CD4-positive, alpha-beta T cell treated with Interleukin-12 subunit alpha and Interleukin-12 subunit beta, for 1 hour (primary cell): ENCODE results near the gene DOCK4.

ENCODE experiments used
- DNase-seq: peaks from one replicate; pipeline ENCODE4 v3.0.0-alpha.2; 2020

The DOCK4 gene

DNA sequence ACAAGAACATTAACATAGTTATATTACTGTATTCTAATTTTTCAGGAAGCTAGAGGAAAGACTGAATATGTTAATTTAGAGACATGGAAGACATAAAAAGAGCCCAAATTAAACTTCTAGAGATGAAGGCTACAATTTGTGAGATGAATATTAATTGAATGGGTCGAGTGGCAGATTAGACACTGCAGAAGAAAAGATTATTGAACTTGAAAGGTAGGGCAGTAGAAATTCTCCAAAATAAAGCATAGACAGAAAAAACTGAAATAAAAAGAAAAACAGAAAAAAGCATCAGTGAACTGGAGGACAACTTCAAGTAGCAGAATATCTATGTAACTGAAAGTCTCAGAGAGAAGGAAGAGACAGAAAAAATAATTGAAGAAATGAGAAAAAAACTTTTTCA, 369.6 kb downstream of the DOCK4 start:
- no peak for DNase-seq

DNA sequence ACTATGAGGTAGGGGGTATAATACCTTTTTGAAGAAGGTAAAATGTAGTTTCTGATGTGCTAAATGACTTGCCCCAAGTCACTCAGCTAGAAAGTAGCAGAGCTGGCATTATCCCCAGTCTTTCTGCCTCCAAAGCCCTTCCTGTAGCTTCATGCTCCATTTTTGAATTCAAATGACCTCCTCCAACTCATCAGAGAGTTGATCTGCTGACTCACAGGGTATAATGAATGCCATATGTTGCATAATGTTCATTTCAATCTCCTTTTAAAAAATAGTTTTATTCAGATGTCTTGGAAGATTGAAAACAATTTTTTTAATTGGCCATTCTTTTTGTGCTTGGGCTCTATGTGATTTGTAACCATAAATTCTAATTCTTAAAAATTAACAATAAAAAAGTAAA, 371.1 kb downstream of the DOCK4 start:
- no peak for DNase-seq

DNA sequence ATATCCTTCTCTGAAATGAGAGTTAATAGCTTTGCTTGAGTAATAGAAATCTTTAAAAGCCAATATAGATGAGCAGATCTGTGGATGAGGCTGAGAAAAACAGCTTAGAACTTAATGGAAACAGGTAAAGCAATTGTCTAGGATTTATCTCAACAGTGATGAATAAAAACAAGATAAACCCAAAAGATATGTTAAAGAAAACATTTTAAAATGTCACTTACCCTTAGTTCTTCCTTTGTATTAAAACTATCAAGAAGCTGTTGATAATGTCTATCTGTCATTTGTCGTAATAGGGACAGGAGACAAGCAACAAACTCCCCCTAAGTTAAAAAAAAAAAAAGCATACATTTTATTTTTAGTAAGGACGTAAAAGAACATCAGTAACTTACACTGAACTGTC, 371.8 kb downstream of the DOCK4 start:
- no peak for DNase-seq

DNA sequence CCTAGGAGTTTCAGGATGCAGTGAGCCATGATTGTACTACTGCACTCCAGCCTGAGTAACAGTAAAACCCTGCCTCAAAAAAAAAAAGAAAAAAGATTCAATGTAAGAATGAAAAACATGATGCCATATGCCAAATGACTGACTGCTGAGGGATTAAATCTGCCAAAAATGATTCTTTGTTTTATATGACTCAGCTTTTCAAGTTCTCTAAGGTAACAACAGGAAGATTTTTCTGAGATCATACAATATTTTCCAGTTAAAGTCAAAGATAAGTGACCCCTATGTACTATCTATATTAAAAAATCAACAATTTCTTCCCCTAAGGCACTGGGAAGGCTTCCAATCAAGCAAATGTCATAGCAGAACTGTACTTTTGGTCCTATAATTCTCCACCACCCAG, 372.7 kb downstream of the DOCK4 start:
- DNase-seq, result no peak

DNA sequence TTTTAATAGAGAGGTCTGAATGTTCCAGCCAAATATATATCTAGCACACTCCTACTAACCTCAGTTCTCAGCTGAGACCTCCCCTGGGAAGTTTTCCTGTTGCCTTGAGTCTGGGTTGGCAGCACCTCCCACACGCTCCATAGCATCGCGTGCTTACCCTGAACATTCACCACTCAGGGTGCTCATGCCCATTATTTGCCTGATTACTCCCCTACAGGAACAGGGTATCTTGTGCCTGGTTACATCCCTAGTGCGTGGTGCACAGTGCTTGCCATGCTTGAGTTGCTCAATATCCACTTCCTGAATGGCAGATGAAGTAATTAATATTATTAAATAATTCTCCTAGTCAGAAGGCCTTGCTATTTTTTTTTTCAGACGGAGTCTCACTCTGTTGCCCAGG, 374.0 kb downstream of the DOCK4 start:
- DNase-seq, result no peak

DNA sequence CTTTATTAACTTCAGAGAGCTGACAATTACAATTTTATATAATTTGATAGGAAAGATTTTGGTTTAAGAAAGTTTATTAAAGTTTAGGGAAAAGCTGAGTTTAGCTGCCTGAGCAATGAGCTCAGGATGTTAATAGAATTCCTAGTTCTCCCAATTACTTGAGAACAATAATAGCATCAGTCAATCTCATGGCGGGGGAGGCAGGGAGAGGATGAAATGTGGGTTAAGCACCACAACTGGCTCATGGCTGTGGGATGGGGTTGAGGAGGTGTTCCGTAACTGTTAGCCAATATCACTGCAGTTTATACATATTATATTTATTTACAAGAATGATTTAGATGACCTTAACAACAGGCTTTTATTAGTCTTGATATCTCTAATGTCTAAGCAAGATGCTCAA, 377.0 kb downstream of the DOCK4 start:
- no peak for DNase-seq

DNA sequence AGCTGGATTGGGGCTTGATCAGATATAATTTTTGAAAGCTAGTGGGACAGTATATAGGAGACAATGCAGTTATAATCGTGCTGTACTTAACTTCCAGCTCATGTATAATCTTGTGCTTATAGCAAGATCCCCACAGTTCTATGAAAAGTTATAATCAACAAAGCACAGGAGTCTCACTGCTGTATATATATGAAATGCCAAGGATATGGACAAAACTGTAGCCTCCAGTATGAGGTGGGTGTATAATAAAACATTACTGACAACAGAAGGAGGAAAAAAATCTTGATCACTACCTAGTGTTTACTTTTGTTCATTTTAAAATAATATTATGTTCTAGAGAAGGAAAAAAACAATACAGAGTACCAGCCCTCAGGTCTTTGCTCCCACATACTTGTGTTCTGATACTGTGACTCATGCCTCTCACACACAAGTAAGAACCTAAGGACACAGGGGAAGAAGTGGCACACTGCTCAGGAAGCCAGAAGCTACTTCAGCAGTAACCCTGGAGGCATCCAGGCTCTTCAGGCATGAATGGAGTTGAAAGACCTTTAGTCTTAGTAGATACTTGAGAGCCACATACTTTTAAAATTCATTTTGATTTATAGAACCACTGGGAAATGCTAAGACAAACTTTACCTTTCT, 378.2 kb downstream of the DOCK4 start:
- no peak for DNase-seq

DNA sequence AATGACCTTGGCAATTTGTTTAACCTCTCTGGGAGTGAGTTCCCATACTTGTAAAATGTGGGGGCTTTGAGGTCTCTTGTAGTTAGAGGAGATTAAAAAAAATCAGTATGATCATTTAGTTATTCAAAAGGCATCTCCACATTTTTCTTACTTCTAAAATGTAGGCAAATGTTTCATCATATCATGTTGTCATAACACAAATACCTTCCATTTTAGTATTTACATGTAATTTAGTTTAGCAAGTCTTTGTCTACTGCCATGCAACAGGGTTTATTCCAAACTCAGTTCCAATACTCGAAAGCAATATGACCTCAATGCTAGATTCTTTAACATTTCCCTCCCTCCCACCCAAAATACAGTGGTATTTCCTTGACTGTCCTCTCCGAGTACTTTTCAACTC, 381.2 kb downstream of the DOCK4 start:
- no peak for DNase-seq

DNA sequence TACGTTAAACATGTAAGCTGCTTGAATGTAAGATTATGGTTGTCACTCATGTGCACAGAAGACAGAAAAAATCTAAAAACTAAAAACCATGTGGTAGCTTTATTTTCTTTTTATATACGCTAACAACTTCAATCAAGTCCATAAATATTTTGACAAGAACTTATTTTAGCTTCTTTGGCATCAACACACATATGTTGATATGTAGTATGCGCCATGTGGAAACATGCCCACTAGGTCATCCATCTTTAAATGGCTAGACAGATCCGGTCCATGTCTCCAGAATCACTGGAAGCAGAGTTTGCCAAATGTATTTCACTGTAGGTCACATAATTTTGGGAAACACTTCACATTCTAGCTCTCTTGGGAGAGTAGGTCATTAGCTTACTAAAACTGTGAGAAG, 382.4 kb downstream of the DOCK4 start:
- no peak for DNase-seq

DNA sequence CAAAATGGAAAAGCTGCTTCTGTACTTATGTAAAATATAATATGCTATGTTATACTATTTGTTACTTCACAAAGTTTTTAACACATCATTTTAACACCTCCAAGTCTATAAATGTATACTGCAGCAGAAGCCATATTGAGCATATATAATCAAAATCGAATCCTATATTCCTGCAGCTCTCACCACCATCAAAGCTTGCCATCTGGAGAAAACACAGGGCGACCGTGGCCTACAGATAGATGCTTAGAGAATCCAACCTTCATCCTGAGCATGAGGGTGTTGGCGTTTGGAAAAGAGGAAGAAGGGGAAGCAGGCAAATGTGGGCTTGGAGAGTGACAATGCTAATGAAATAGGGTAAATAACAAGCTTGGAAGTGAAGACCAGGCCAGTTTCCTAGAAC, 385.2 kb downstream of the DOCK4 start:
- DNase-seq, result no peak

DNA sequence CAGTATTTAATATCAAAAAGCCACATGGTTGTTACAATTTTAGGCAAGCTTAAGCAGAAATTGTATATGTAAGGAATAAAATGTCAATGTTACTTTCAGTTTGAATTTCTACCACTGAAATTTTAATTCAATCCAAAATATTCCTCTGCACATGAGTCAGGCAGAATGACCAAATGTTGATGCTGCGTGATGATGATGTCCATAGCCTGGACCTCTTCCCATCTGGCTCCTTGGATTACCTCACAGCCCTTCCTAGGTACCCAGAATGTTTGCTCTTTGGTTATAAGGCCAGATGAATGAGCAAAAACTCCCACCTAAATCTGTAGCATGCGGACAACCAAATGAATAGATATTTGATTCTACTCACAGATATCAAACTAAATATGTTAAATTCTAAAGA, 385.6 kb downstream of the DOCK4 start:
- no peak for DNase-seq

DNA sequence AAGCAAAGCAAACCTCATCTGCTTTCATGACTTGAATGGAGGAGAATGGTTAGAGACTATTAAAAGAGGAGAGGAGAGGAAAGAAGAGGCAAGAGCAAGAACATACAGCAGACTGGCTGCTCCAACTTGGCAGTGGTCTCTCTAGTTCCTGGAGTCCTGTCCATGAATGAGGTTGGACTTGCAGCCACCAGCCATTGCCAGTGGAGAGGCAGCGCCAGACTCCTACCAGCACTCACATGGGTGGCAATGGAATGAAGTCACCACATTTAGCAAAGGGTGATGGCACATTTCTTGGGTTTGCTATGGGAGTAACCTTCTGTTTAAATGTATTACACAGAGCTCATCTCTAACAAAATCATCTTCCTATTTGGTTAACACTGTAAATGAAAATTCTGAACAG, 386.1 kb downstream of the DOCK4 start:
- DNase-seq, result no peak

DNA sequence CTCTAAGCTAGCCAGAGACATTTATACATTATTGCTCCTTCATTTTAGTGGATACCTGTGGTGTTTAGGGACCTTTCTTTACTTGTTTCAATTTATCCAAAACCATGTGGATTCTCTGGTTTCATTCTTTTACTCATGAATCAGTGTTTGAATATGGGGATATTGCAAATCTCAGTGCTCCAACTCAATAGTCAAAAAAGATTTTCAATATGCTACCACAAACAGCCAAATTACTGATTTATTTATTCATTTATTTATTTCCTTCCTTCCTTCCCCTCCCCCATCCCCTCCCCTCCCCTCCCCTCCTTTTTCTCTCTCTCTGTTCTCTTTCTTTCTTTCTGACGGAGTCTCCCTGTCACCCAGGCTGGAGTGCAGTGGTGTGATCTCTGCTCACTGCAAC, 390.8 kb downstream of the DOCK4 start:
- DNase-seq, result no peak

DNA sequence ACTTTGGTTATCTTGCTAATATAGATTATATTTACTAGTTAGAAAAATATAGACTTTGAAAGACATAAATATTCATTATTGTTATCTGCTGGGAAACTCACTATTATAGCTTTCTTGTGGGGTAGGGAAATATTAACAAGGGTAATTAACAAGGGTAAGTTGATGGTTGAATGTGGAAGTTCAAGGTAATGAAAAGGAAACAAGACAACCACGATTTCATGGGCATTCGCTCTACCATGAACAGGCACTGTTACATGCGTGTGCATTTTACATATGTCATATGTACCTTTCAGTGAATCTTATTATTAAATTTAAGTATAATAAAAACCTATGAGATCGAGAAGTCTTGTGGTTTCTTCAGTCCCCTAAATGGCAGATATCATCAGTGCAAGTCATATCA, 392.9 kb downstream of the DOCK4 start:
- DNase-seq, result no peak

DNA sequence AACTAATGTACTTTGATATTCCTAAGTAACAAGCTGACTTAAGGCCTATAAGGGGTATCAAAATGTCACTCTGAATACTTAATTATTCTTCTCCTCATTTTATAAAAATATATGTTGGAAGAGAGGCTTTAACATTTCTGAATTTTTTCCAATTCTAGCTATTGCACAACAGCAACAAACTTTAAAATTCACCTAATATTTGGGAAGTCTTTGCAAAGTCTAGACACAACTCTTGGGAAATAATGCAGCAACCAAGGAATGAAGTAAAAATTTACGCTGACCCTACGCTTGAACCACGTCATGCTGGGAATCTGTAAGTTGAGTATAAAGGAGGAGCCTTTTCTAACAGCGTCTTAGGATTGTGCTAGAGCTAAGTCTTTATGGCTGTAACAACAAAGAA, 400.0 kb downstream of the DOCK4 start:
- DNase-seq, result no peak

DNA sequence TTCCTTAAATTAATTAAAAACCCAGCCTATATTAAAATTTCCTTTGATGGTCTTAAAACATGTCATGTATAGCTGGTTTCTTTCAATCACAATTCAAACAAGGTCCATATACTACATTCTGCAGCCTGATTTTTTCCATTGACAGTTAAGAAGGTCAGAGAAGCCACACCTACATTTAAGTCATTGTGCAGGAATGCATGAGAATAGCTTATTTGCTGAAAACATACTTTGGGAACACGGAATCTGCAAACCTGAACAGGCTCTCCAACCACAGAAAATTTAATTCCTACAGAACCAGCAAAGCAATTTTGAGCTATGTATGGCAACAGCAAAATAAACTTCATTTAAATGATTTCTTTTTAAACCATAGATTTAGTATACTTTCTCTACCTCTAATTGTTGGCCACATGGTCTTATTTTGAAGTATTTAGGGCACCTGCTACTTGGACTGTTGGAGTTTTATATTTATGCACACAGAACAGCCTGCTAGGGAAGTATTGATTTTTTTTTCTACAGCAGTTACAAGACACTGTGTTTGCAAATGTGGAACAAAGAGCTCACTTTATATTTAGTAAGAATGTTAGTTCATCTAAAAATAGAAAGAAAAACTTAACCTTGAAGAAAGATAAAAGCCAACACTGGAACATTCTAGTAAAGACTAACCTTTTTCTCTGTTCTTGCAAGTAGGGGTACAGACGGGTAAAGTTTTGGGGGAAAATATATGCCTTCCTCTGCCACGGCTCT, 403.0 kb downstream of the DOCK4 start:
- DNase-seq, result no peak

DNA sequence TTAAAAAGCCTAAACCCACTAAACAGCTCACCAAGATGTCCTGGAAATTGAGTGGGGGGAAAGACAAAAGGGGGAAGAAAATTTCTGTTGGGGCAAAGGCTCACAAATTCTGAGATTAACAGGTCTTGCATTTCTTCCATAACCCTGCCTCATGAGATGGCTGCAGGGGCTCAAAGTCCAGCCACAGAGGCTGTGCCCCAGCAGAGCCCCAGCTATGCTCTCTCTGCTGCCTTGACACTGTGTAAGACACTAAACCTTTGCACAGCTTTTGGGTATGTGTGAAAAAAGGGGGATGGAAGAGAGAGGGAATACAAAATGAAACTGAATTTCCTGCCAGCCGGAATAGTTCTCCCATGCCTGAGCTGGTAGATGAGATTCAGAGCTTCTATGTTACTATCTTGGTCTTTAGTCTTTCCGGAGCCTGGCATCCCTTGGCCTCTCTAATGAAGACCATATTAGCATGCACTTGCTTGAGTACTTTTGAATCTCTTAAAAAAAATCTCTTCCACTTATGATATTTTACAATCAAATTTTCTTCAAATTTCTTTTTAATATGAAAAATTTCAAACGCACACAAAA, 403.9 kb downstream of the DOCK4 start:
- DNase-seq, result no peak

DNA sequence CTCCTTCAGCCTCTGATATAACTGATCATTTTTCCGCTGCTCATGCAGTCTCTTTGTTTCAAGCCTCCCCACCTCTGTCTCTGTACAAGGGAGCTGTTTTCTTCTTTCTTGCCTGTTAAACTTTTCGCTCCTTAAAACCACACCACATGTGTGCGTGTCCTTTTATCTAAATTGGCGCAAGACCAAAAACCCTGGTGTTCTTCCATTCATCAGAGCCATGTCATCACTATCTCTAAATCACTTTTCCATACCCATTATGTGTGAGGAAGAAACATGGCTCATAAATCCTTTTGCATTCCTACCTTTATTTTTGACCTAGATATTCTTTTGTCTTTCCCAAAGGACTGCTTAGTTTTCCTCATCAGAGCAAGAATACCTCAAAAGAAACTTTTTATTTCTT, 404.9 kb downstream of the DOCK4 start:
- DNase-seq, result no peak

DNA sequence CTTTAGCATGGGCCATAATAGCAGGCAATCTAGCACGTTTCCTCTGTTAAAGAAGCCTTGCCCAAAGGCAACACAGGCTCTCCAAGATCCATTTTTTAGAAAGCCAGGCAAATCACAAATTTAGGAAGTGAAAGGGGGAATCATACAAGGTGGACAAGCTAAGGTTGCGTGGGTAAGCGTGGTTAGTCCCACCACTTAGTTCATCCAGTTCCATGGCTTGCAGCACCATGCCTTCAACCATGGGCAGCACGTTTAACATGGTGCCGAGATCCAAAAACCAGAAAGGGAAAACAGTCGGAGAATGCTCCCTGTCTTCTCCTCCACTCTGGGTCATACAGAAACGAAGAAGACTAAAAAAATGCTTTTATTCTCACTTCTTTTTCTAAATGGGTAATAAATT, 409.5 kb downstream of the DOCK4 start:
- DNase-seq, result no peak

DNA sequence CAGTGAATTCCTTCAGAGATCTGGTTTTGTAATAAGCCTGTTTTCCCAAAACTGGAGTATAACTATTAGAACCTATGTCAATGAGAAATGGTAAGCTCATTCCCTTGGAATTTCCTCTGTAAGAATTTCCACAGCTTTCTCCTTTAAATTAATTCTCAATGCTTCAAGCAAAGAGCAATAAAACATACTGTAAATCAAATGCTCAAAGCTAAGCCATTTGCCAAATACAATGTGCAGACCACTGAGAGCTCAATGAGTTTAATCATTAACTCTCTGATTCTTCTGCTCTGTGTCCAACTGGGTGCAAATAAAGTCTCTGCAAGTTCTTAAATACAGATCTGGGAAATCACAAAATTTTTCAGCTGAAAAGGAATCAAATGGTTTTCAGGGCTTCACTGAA, 416.3 kb downstream of the DOCK4 start:
- DNase-seq, result no peak

DNA sequence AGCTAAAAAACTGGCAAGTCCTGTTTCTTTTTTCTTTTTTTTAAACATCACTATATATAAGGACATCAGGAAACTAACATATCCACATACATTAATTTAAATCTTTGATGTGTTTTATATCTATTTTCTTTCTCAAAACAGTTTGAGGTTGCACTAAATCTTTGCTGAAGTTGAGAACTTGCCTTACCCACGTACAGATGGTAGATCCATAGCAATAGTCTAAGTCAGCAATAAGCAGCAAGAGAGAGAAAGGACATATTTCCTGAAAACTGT, 417.2 kb downstream of the DOCK4 start:
- no peak for DNase-seq

DNA sequence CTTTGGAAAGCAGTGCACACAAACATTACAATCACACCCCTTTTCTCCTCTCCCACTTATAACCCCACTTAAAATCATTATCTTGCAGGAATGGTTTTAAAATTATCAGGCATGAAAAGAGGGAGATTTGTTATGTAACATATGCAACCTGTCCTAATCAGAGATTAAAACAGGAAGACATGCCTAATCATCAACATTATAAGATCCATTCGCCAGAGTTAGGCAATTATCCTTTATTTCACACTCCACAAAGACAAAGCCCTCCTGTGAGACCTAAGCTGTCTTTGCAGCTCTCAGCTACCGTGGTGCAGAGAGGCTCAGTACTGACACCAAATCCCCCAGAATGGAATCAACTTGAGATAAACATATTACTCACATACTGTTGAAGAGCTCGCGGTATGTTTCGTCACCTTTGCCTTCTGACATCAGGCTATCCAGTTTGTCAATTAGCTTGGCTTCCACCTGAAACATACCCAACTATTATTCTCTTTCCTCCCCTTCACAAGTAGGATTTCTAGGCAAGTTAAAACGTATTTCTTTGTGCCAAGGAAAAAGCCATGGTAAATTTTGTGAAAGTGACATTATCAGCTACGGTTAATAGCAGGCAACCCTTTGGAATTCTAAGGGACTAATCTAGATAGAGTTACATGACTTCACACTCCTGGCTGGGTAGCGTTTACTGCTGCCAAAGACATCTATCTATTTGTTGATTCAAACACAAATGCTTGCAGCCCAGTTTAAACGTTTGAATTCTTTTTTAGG, 417.7 kb downstream of the DOCK4 start:
- DNase-seq, result no peak

DNA sequence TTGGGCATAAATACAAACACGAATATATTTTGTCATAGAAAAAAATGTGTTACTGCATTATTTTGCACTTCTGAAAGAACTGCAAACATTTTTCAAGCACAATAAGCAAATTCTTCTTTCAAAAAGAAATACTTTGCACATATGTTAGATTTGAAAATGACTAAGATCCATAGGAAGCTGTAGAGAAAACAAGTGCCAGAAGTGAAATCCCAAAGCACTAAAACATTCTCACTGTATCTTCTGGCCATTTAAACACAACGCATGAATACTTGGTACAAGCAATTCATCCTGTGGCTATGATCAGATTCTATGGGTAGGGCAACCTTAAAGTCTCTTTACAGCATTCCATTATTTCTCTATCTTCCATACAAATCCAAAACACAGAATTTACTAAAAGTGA, 418.5 kb downstream of the DOCK4 start:
- no peak for DNase-seq

DNA sequence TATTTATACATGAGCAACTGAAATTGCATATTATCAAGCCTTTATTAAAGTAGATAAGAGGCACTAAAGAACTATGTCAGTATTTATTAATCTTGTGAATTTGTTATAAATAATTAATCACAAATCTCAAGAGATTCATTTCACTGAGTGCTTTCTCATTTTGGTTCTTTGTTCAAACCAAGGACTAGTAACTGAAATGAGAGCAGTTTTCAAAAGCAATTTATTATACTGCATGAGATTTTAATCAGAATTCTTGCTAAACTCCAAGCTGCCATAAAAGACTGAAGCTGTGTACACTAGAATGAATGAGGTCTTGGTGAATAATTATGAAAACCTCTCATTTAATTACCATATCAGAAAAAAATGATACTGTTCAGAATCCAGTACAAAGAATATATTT, 419.1 kb downstream of the DOCK4 start:
- no peak for DNase-seq
